K562 (cell line): ENCODE measurements around the gene SYNGR1. TPM values are rescaled to one million over a fixed set of nuclear protein-coding genes. Genes with fewer than 3 reads are reported as not detected.

Experiments
- ATAC-seq: fragments of 200-7000 bp; cut with Tn5 transposase; 3 replicates; pipeline ENCODE4 v1.9.1; 2020; ENCODE audit warnings: moderate library complexity
- BruUV-seq: library from RNA; stranded (reverse); fragments of 400-500 nt; replicated peaks from 2 replicates; lab custom pipeline; 2021; lab: Mats Ljungman, UMichigan
- CTCF ChIA-PET: fragments of 300-600 bp; formaldehyde crosslinking; extraction: SDS; loops from one replicate; lab custom pipeline; 2021; ENCODE audit warnings: low intra/inter-chr PET ratio; lab: Yijun Ruan, JAX
- POLR2A ChIA-PET: fragments of 300-600, 350-650 bp; sonication (Branson Sonifier 250); formaldehyde crosslinking; extraction: SDS; loops from one replicate; lab custom pipeline; 2021; ENCODE audit warnings: antibody characterized with exemption, inconsistent platforms; lab: Yijun Ruan, JAX
- DNase-seq, 4 experiments: peaks; one replicate each; pipeline versions ENCODE4 v3.0.0 to v3.0.0-alpha.2; 2011 to 2018; ENCODE audit warnings: low spot score in 3 of 4, mixed read lengths in 3 of 4; ENCODE audit errors: extremely low read depth in 1 of 4
- FAIRE-seq: peaks from 2 replicates; lab custom pipeline; 2011; peaks lifted over from hg19 to GRCh38; lab: Jason Lieb, UNC
- H2AFZ ChIP-seq: 2 replicates; pipeline ENCODE4 v1.6.0; 2011; ENCODE audit warnings: low read depth, low read length, control low read depth, inconsistent platforms
- H3K27ac ChIP-seq: fragments of 200-600 bp; 3 replicates; pipeline ENCODE4 v1.8.0; 2011; ENCODE audit warnings: low read depth, mild to moderate bottlenecking, control low read depth, inconsistent platforms, low read length, moderate library complexity, mixed read lengths; ENCODE audit errors: extremely low read depth
- H3K27me3 ChIP-seq, 2 experiments: fragments of 300-600 bp in 1 of 2; 2 replicates in 1 of 2; 3 replicates in 1 of 2; pipeline versions ENCODE4 v1.6.0 to v1.8.0; 2011; ENCODE audit warnings: inconsistent platforms in 2 of 2, low read length in 2 of 2, mild to moderate bottlenecking in 1 of 2, mixed read lengths in 1 of 2, moderate library complexity in 1 of 2; ENCODE audit not compliant: control insufficient read depth in 2 of 2, insufficient read depth in 2 of 2
- H3K36me3 ChIP-seq: fragments of 300-600 bp; 3 replicates; pipeline ENCODE4 v1.8.0; 2011; ENCODE audit warnings: mild to moderate bottlenecking, low read length, inconsistent platforms; ENCODE audit not compliant: control insufficient read depth, insufficient read depth
- H3K4me1 ChIP-seq, 2 experiments: fragments of 200-600 bp in 1 of 2; replicated peaks in 1 of 2; 2 replicates in 1 of 2; 3 replicates in 1 of 2; pipeline versions ENCODE4 v1.5.1 to v1.8.0; 2011; ENCODE audit warnings: inconsistent platforms in 2 of 2, low read length in 2 of 2, mild to moderate bottlenecking in 1 of 2, mixed read lengths in 1 of 2, moderate library complexity in 1 of 2; ENCODE audit not compliant: control insufficient read depth in 2 of 2, insufficient read depth in 2 of 2
- H3K4me2 ChIP-seq: 2 replicates; pipeline ENCODE4 v1.6.1; 2011; ENCODE audit warnings: low read length, control low read depth, inconsistent platforms, mixed read lengths; ENCODE audit not compliant: insufficient read depth
- H3K4me3 ChIP-seq: fragments of 200-600 bp; sonication (generic), shearing (Covaris generic); 2 replicates; pipeline ENCODE4 v1.5.1; 2016; ENCODE audit warnings: control low read depth, inconsistent platforms
- H3K79me2 ChIP-seq: fragments of 200-600 bp; 3 replicates; pipeline ENCODE4 v1.8.0; 2011; ENCODE audit warnings: low read length, inconsistent platforms; ENCODE audit not compliant: control insufficient read depth, insufficient read depth
- H3K9ac ChIP-seq, 2 experiments: 2 replicates each; pipeline versions ENCODE4 v1.6.0 to v1.6.1; 2011; ENCODE audit warnings: low read depth in 2 of 2, low read length in 2 of 2, control low read depth in 1 of 2, inconsistent platforms in 1 of 2, mild to moderate bottlenecking in 1 of 2, mixed read lengths in 1 of 2; ENCODE audit not compliant: insufficient read depth in 1 of 2
- H3K9me1 ChIP-seq: one replicate; pipeline ENCODE4 v1.6.0; 2011; ENCODE audit warnings: inconsistent platforms, mild to moderate bottlenecking, low read length, moderate library complexity; ENCODE audit not compliant: control insufficient read depth, insufficient read depth
- H3K9me3 ChIP-seq: replicated peaks from 2 replicates; pipeline ENCODE4 v1.5.1; 2011; ENCODE audit warnings: low read depth, low read length, inconsistent platforms; ENCODE audit not compliant: control insufficient read depth, insufficient read depth
- H4K20me1 ChIP-seq: replicated peaks from 2 replicates; pipeline ENCODE4 v1.6.1; 2011; ENCODE audit warnings: low read length, inconsistent platforms, mixed read lengths; ENCODE audit not compliant: control insufficient read depth, insufficient read depth
- CCNT2 ChIP-seq: IDR thresholded peaks from 2 replicates; pipeline ENCODE4 v1.6.1; 2011; ENCODE audit warnings: borderline replicate concordance, low read depth, mild to moderate bottlenecking, moderate library complexity, mixed read lengths, low read length; ENCODE audit not compliant: insufficient read length; ENCODE audit errors: extremely low read depth
- CHD7 ChIP-seq: fragments of 200-600 bp; sonication (generic); IDR thresholded peaks from one replicate; pipeline ENCODE4 v1.6.1; 2012; ENCODE audit warnings: mild to moderate bottlenecking, low read depth, low read length, inconsistent platforms
- E2F4 ChIP-seq: sonication (generic); formaldehyde crosslinking; IDR thresholded peaks from 2 replicates; pipeline ENCODE4 v1.8.0; 2022; ENCODE audit warnings: mild to moderate bottlenecking, low read depth, missing genetic modification reagents
- KDM2B ChIP-seq: fragments of 250-450 bp; sonication (Bioruptor Pico); IDR thresholded peaks from 2 replicates; pipeline ENCODE4 v1.8.0; 2021; ENCODE audit warnings: mild to moderate bottlenecking, moderate library complexity
- MBD2 ChIP-seq: sonication (generic); IDR thresholded peaks from 2 replicates; pipeline ENCODE4 v1.6.1; 2016; ENCODE audit warnings: low read depth, borderline replicate concordance
- NR2C2 ChIP-seq, 2 experiments: fragments of 200-800 bp in 1 of 2; sonication (Bioruptor generic) in 1 of 2; sonication (generic) in 1 of 2; formaldehyde crosslinking in 1 of 2; IDR thresholded peaks; 2 replicates each; pipeline versions ENCODE4 v1.6.1 to v1.8.0; 2016 to 2022; ENCODE audit warnings: mild to moderate bottlenecking in 1 of 2, missing compliant biosample characterization in 1 of 2, missing genetic modification characterization in 1 of 2, missing genetic modification reagents in 1 of 2
- PML ChIP-seq: IDR thresholded peaks from 2 replicates; pipeline ENCODE4 v1.6.1; 2012; ENCODE audit warnings: low read length, inconsistent platforms
- SMARCE1 ChIP-seq: fragments of 450-650 bp; IDR thresholded peaks from 2 replicates; pipeline ENCODE4 v1.7.1; 2016; ENCODE audit warnings: mild to moderate bottlenecking
- STAT5B ChIP-seq: fragments of 250-450 bp; sonication (Bioruptor Pico); IDR thresholded peaks from 2 replicates; pipeline ENCODE4 v1.8.0; 2021; ENCODE audit warnings: mild to moderate bottlenecking, inconsistent platforms
- TARDBP ChIP-seq: fragments of 450-650 bp; IDR thresholded peaks from 2 replicates; pipeline ENCODE4 v1.6.1; 2016
- ZKSCAN8 ChIP-seq: fragments of 200-800 bp; sonication (Bioruptor generic); IDR thresholded peaks from 2 replicates; pipeline ENCODE4 v1.6.1; 2016; ENCODE audit warnings: missing genetic modification characterization, missing compliant biosample characterization
- ZNF583 ChIP-seq: fragments of 250-450 bp; sonication (Bioruptor Pico); IDR thresholded peaks from 2 replicates; pipeline ENCODE4 v1.4.0; 2020
- WGBS: fragments of 100-300 bp; shearing (Covaris generic); methylation state at CpG from one replicate; pipeline ENCODE4 v1.1.6; 2016; ENCODE audit warnings: low coverage, mixed read lengths; ENCODE audit not compliant: insufficient coverage; ENCODE audit errors: missing lambda C conversion rate; 5-methylcytosine and 5-hydroxymethylcytosine counted together
- in situ Hi-C: fragments of 300-500 bp; cut with MboI; formaldehyde crosslinking; loops from 4 replicates; pipeline ENCODE4 v1.15.0; 2018; ENCODE audit warnings: inconsistent platforms, mixed read lengths
- intact Hi-C: fragments of 100-400 bp; cut with micrococcal nuclease; formaldehyde crosslinking; loops from 2 replicates; pipeline ENCODE4 v1.14.2; 2022
- polyA plus RNA-seq, 8 experiments: library from polyadenylated mRNA; depleted of rRNA in 4 of 8; stranded (reverse) in 5 of 8; unstranded in 3 of 8; fragments of >200 nt; fragmentation: Nextera tagmentation in 2 of 8; fragmentation: Illumina TruSeq in 1 of 8; extraction: Ambion mirVana in 2 of 8; extraction: Trizol in 1 of 8; gene quantifications; 2 replicates each; pipeline versions ENCODE4 v1.2.1 to v1.2.3, GENCODE V29; 2011 to 2014; ENCODE audit warnings: inconsistent platforms in 1 of 8, missing spikeins in 1 of 8
- total RNA-seq, 7 experiments: library from RNA; depleted of rRNA in 6 of 7; stranded (reverse); fragments of >200 nt in 6 of 7; fragmentation: Illumina TruSeq in 2 of 7; extraction: Trizol in 2 of 7; gene quantifications; 2 replicates each; pipeline versions ENCODE4 v1.2.1 to v1.2.3, GENCODE V29; 2011 to 2021; ENCODE audit warnings: low replicate concordance in 1 of 7

Gene SYNGR1
- total and polyA plus RNA-seq, 9 of the 15 experiments (the other 6 are each of a cell fraction or from before 2014, with no cell fraction given), result 1.8 to 15.9 (median 5.5) TPM

GRCh38 chr22:39431821-39432251, 82.0 kb downstream of the SYNGR1 start:
- Histone ChIP-seq H3K79me2 (no peaks in the 10 kb centered on the region), H3K9me3 (no peaks in the 10 kb centered on the region), H3K36me3 (peaks cover 47% of the 10 kb centered on the region; the same call in 2 of the 3 replicates), H3K27ac (no peak overlapping the region), H3K4me2 (no peak overlapping the region), H3K27me3 (no peaks in the 10 kb centered on the region), H3K4me1 (peaks cover 2 to 33% of the 10 kb centered on the region in 2 experiments; a peak in 3 of 5 replicates), H3K9ac (no peak overlapping the region), H3K9me1 (no peaks in the 10 kb centered on the region), H4K20me1 (no peaks in the 10 kb centered on the region), H3K4me3 (no peak overlapping the region), H2AFZ (no peak overlapping the region)
- TF ChIP-seq MBD2, result no peak
- no peak for TF ChIP-seq PML
- TF ChIP-seq ZKSCAN8 (CRISPR knock-in tag), result no peak
- no peak for TF ChIP-seq CCNT2
- no peak for TF ChIP-seq STAT5B (CRISPR knock-in tag)
- no peak for TF ChIP-seq E2F4 (CRISPR knock-in tag)
- TF ChIP-seq SMARCE1, result no peak
- TF ChIP-seq TARDBP, result no peak
- TF ChIP-seq NR2C2 (CRISPR knock-in tag; IDR thresholded peaks at IDR 0.05), result no peak
- TF ChIP-seq NR2C2 (tag; IDR thresholded peaks at IDR 0.05), result no peak
- no peak for TF ChIP-seq CHD7
- TF ChIP-seq KDM2B (CRISPR knock-in tag), result no peak
- no peak for TF ChIP-seq ZNF583 (CRISPR knock-in tag)
- WGBS, result 77% methylated on average over 4 of the region's 8 CpGs
- intact Hi-C loops, result no loop called here
- no peak for DNase-seq
- POLR2A ChIA-PET, result no interaction called here
- CTCF ChIA-PET, result no interaction called here
- in situ Hi-C loops, result no loop called here
- no TSS peak for BruUV-seq
- no peak for FAIRE-seq
- no peak for ATAC-seq
